GM12878 (cell line): ENCODE data around the gene MAD1L1. TPM values are rescaled to one million over a fixed set of nuclear protein-coding genes. Genes with fewer than 3 reads are reported as not detected.

ENCODE experiments used
- ATAC-seq: fragments of 200-7000 bp; cut with Tn5 transposase; 3 replicates; pipeline ENCODE4 v1.9.1; 2020; ENCODE audit warnings: mild to moderate bottlenecking, moderate library complexity
- BruUV-seq: library from RNA; stranded (reverse); fragments of 400-500 nt; replicated peaks from 2 replicates; lab custom pipeline; 2021; lab: Mats Ljungman, UMichigan
- CTCF ChIA-PET: fragments of 300-600 bp; sonication (Branson Sonifier 250); formaldehyde crosslinking; extraction: SDS; loops from one replicate; lab custom pipeline; 2021; ENCODE audit warnings: inconsistent platforms; lab: Yijun Ruan, JAX
- POLR2A ChIA-PET: fragments of 350-600 bp; formaldehyde crosslinking; extraction: SDS; loops from one replicate; lab custom pipeline; 2021; ENCODE audit warnings: inconsistent platforms; lab: Charles Lee
- RAD21 ChIA-PET: fragments of 300-600 bp; sonication (Branson Sonifier 250); formaldehyde crosslinking; loops from one replicate; lab custom pipeline; 2023; ENCODE audit warnings: antibody characterized with exemption; ENCODE audit not compliant: unreplicated experiment; lab: Charles Lee
- SMC1A ChIA-PET: fragments of 300-600 bp; sonication (Branson Sonifier 250); formaldehyde crosslinking; loops from one replicate; lab custom pipeline; 2023; ENCODE audit not compliant: unreplicated experiment, uncharacterized antibody; lab: Charles Lee
- DNase-seq: peaks from one replicate; pipeline ENCODE4 v3.0.0-alpha.2; 2011; ENCODE audit warnings: low read depth, low spot score
- FAIRE-seq: peaks from 3 replicates; lab custom pipeline; 2011; peaks lifted over from hg19 to GRCh38; lab: Jason Lieb, UNC
- H2AFZ ChIP-seq: 2 replicates; pipeline ENCODE4 v1.6.0; 2011; ENCODE audit warnings: low read depth, low read length, control low read depth; ENCODE audit not compliant: control insufficient read depth
- H3K27ac ChIP-seq: 2 replicates; pipeline ENCODE4 v1.5.1; 2011; ENCODE audit warnings: control low read depth; ENCODE audit not compliant: control insufficient read depth, insufficient read depth
- H3K27me3 ChIP-seq, 2 experiments: replicated peaks in 1 of 2; 2 replicates each; pipeline versions ENCODE4 v1.6.0 to v1.6.1; 2011; ENCODE audit warnings: low read length in 1 of 2; ENCODE audit not compliant: control insufficient read depth in 2 of 2, insufficient read depth in 2 of 2
- H3K36me3 ChIP-seq, 2 experiments: 2 replicates each; pipeline ENCODE4 v1.5.1; 2011; ENCODE audit warnings: low read length in 1 of 2; ENCODE audit not compliant: control insufficient read depth in 2 of 2, insufficient read depth in 2 of 2
- H3K4me1 ChIP-seq: 2 replicates; pipeline ENCODE4 v1.6.1; 2011; ENCODE audit warnings: mild to moderate bottlenecking, low read length, moderate library complexity, mixed read lengths; ENCODE audit not compliant: control insufficient read depth, insufficient read depth
- H3K4me2 ChIP-seq: 2 replicates; pipeline ENCODE4 v1.6.0; 2011; ENCODE audit warnings: control low read depth; ENCODE audit not compliant: control insufficient read depth, insufficient read depth
- H3K4me3 ChIP-seq: fragments of 200-600 bp; sonication (generic); 2 replicates; pipeline ENCODE4 v1.5.1; 2016
- H3K79me2 ChIP-seq: 2 replicates; pipeline ENCODE4 v1.6.0; 2011; ENCODE audit warnings: low read length; ENCODE audit not compliant: control insufficient read depth, insufficient read depth
- H3K9ac ChIP-seq: 2 replicates; pipeline ENCODE4 v1.8.0; 2011; ENCODE audit warnings: low read length, control low read depth, mixed read lengths; ENCODE audit not compliant: control insufficient read depth, insufficient read depth
- H3K9me3 ChIP-seq: replicated peaks from 3 replicates; pipeline ENCODE4 v1.5.1; 2011; ENCODE audit warnings: mild to moderate bottlenecking, low read length; ENCODE audit not compliant: control insufficient read depth, insufficient read depth
- H4K20me1 ChIP-seq: 2 replicates; pipeline ENCODE4 v1.6.0; 2011; ENCODE audit not compliant: control insufficient read depth, insufficient read depth
- ASH2L ChIP-seq: fragments of 300-600, 200-600 bp; sonication (generic); IDR thresholded peaks from 2 replicates; pipeline ENCODE4 v1.6.1; 2017; ENCODE audit warnings: low read depth, mild to moderate bottlenecking, borderline replicate concordance
- ATF7 ChIP-seq: fragments of 450-650 bp; IDR thresholded peaks from 2 replicates; pipeline ENCODE4 v1.6.1; 2016; ENCODE audit warnings: low read depth, mild to moderate bottlenecking
- BCL11A ChIP-seq: IDR thresholded peaks from 2 replicates; pipeline ENCODE4 v1.6.1; 2011; ENCODE audit warnings: low read depth, low read length
- DPF2 ChIP-seq: fragments of 450-650 bp; IDR thresholded peaks from 2 replicates; pipeline ENCODE4 v1.6.1; 2017; ENCODE audit warnings: mild to moderate bottlenecking
- ESRRA ChIP-seq: IDR thresholded peaks from 2 replicates; pipeline ENCODE4 v1.6.1; 2012; ENCODE audit warnings: mild to moderate bottlenecking, low read length, improper control_type of control experiment
- HCFC1 ChIP-seq: fragments of 150-350 bp; IDR thresholded peaks from 2 replicates; pipeline ENCODE4 v1.6.1; 2014; ENCODE audit warnings: low read length
- LARP7 ChIP-seq: fragments of 450-650 bp; IDR thresholded peaks from 2 replicates; pipeline ENCODE4 v1.6.1; 2017; ENCODE audit warnings: mild to moderate bottlenecking
- POLR2AphosphoS2 ChIP-seq: IDR thresholded peaks from 2 replicates; pipeline ENCODE4 v1.6.1; 2011; ENCODE audit warnings: low read depth, mild to moderate bottlenecking, low read length, improper control_type of control experiment, moderate library complexity
- RAD21 ChIP-seq: IDR thresholded peaks from 2 replicates; pipeline ENCODE4 v1.6.1; 2011; ENCODE audit warnings: mild to moderate bottlenecking, low read depth, low read length, moderate library complexity; ENCODE audit not compliant: insufficient read depth
- STAT3 ChIP-seq: IDR thresholded peaks from 2 replicates; pipeline ENCODE4 v1.6.1; 2011; ENCODE audit warnings: low read depth, low read length, improper control_type of control experiment
- WGBS: methylation state at CpG from one replicate; pipeline ENCODE4 v1.1.6; 2016; ENCODE audit warnings: low lambda C conversion rate; ENCODE audit not compliant: insufficient replicate concordance, insufficient coverage; ENCODE audit errors: missing lambda C conversion rate; 5-methylcytosine and 5-hydroxymethylcytosine counted together
- in situ Hi-C: fragments of 300-500 bp; cut with MboI; formaldehyde crosslinking; loops from 9 replicates; pipeline ENCODE4 v1.14.3; 2018; ENCODE audit warnings: mixed read lengths
- intact Hi-C: fragments of 100-400 bp; cut with micrococcal nuclease; formaldehyde crosslinking; loops from one replicate; pipeline ENCODE4 v1.14.2; 2022; ENCODE audit not compliant: unreplicated experiment
- polyA plus RNA-seq, 11 experiments: library from polyadenylated mRNA; depleted of rRNA in 4 of 11; unstranded in 6 of 11; stranded (reverse) in 5 of 11; fragments of >200 nt; fragmentation: Nextera tagmentation in 4 of 11; fragmentation: Illumina TruSeq in 1 of 11; extraction: Ambion mirVana in 4 of 11; extraction: Trizol in 1 of 11; gene quantifications; 1 replicate in 1 of 11; 2 replicates in 10 of 11; pipeline versions ENCODE4 v1.2.1 to v1.2.3, GENCODE V29; 2011 to 2016; ENCODE audit warnings: inconsistent platforms in 2 of 11, missing spikeins in 2 of 11, low read depth in 1 of 11
- total RNA-seq, 4 experiments: library from RNA; depleted of rRNA in 3 of 4; stranded (reverse); fragments of >200 nt in 3 of 4; fragmentation: Illumina TruSeq in 1 of 4; extraction: Trizol in 1 of 4; gene quantifications; 2 replicates each; pipeline versions ENCODE4 v1.2.1 to v1.2.3, GENCODE V29; 2013 to 2021
- TF ChIP-seq, protein P1 (sequence below): IDR thresholded peaks from 2 replicates; pipeline ENCODE4 v1.6.1; 2012; ENCODE audit warnings: low read depth, low read length, improper control_type of control experiment
- TF ChIP-seq, protein P2 (sequence below): fragments of 450-650 bp; IDR thresholded peaks from 2 replicates; pipeline ENCODE4 v1.6.1; 2017; ENCODE audit warnings: borderline replicate concordance
- TF ChIP-seq, protein P3 (sequence below): fragments of 450-650 bp; formaldehyde crosslinking; IDR thresholded peaks from 2 replicates; pipeline ENCODE4 v1.4.0; 2022; ENCODE audit warnings: mild to moderate bottlenecking, moderate library complexity

The MAD1L1 gene
- total and polyA plus RNA-seq, 10 of the 15 experiments (the other 5 are each of a cell fraction or from before 2014, with no cell fraction given), result 2.2 to 76.8 (median 38.3) TPM

DNA sequence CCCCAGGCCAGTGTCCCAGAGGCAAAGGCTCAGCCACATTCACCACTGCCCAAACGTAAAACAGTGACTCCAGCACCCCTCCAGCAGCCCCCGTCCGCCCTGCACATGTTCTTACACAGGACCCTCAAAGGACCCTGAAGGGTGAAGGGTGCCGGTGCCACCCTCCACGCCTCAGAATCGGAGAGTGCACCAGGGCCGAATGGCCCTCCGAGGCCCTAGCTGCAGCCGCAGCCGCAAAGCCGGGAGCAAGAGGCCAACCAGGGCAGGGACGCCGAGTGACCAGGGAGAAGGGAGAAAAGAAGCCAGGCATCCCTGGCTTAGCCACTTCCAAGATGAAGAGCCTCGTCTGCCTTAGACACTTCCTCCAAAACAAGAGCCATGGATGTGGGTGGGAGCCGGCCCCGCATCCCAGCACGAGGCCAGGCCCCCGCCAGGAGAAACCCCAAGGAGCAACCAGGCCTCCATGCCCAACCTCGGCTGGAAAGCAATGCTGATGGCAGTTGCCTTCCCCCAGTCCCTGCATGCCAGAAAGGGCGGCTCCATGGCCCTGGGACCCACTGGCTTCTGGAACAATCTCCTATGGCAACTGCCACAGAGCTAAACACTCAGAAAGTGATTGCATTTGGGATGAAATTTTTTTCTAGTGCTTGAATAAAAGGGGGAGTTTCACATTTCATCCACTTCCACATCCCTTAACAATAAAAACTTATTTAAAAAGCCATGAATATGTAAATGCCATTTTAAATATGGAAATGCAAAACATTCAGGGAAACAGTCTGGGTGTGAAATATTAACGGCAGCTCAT, 92.3 kb downstream of the MAD1L1 start:
- H3K4me2 ChIP-seq, result no peak overlapping the region
- peaks cover 7% of the 10 kb centered on the region; the same call in 1 of the 2 replicates for H3K4me1 ChIP-seq
- no peak overlapping the region for H2AFZ ChIP-seq
- no peaks in the 10 kb centered on the region for H3K27me3 ChIP-seq
- H3K36me3 ChIP-seq, result peaks cover 0 to 14% of the 10 kb centered on the region in 2 experiments; a peak in 3 of 4 replicates
- no peaks in the 10 kb centered on the region for H4K20me1 ChIP-seq
- RAD21 ChIA-PET, result interaction anchor here (1.2 kb wide), 1 partner anchor 55 kb away, joined by 3 read pairs; no protein-coding TSS in a partner anchor
- intact Hi-C loops, result no loop called here
- FAIRE-seq (no peak), DNase-seq (no peak), ATAC-seq (no peak)
- H3K27ac ChIP-seq, result no peak overlapping the region
- H3K9ac ChIP-seq, result no peak overlapping the region
- SMC1A ChIA-PET, result no interaction called here
- CTCF ChIA-PET, result interaction anchor here (0.6 kb wide), 1 partner anchor 90 kb away, joined by 3 read pairs; no protein-coding TSS in a partner anchor
- BruUV-seq, result no TSS peak
- TF ChIP-seq, protein P1, sequence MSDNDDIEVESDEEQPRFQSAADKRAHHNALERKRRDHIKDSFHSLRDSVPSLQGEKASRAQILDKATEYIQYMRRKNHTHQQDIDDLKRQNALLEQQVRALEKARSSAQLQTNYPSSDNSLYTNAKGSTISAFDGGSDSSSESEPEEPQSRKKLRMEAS, result no peak
- no peak for TF ChIP-seq ESRRA
- no peak for TF ChIP-seq ATF7
- TF ChIP-seq BCL11A, result no peak
- TF ChIP-seq POLR2AphosphoS2, result no peak
- no peak for TF ChIP-seq RAD21
- no peak for TF ChIP-seq DPF2
- TF ChIP-seq, protein P2, sequence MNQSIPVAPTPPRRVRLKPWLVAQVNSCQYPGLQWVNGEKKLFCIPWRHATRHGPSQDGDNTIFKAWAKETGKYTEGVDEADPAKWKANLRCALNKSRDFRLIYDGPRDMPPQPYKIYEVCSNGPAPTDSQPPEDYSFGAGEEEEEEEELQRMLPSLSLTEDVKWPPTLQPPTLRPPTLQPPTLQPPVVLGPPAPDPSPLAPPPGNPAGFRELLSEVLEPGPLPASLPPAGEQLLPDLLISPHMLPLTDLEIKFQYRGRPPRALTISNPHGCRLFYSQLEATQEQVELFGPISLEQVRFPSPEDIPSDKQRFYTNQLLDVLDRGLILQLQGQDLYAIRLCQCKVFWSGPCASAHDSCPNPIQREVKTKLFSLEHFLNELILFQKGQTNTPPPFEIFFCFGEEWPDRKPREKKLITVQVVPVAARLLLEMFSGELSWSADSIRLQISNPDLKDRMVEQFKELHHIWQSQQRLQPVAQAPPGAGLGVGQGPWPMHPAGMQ, result no peak
- TF ChIP-seq, protein P3, sequence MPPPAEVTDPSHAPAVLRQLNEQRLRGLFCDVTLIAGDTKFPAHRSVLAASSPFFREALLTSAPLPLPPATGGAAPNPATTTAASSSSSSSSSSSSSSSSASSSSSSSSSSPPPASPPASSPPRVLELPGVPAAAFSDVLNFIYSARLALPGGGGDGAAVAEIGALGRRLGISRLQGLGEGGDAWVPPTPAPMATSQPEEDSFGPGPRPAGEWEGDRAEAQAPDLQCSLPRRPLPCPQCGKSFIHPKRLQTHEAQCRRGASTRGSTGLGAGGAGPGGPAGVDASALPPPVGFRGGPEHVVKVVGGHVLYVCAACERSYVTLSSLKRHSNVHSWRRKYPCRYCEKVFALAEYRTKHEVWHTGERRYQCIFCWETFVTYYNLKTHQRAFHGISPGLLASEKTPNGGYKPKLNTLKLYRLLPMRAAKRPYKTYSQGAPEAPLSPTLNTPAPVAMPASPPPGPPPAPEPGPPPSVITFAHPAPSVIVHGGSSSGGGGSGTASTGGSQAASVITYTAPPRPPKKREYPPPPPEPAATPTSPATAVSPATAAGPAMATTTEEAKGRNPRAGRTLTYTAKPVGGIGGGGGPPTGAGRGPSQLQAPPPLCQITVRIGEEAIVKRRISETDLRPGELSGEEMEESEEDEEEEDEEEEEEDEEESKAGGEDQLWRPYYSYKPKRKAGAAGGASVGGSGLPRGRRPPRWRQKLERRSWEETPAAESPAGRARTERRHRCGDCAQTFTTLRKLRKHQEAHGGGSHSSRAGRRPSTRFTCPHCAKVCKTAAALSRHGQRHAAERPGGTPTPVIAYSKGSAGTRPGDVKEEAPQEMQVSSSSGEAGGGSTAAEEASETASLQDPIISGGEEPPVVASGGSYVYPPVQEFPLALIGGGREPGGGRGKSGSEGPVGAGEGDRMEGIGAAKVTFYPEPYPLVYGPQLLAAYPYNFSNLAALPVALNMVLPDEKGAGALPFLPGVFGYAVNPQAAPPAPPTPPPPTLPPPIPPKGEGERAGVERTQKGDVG (CRISPR knock-in tag), result no peak
- TF ChIP-seq ASH2L, result no peak
- TF ChIP-seq STAT3, result no peak
- no peak for TF ChIP-seq LARP7
- no peak for TF ChIP-seq HCFC1
- no peaks in the 10 kb centered on the region for H3K9me3 ChIP-seq
- H3K4me3 ChIP-seq, result no peak overlapping the region
- no peaks in the 10 kb centered on the region for H3K79me2 ChIP-seq
- POLR2A ChIA-PET, result no interaction called here
- in situ Hi-C loops, result no loop called here
- 86% methylated on average over 21 of the region's 21 CpGs for WGBS
